GM12878 (cell line): Measurements from ENCODE around the gene MDC1. TPM values are rescaled to one million over a fixed set of nuclear protein-coding genes. Genes with fewer than 3 reads are reported as not detected.
"Not testable (repeated sequence)": the region's sequence is repeated elsewhere in the genome, so short reads cannot be mapped to it uniquely, and the experiment has no call there.

Experiments
- ATAC-seq: fragments of 200-7000 bp; cut with Tn5 transposase; 3 replicates; pipeline ENCODE4 v1.9.1; 2020; ENCODE audit warnings: mild to moderate bottlenecking, moderate library complexity
- BruUV-seq: library from RNA; stranded (reverse); fragments of 400-500 nt; replicated peaks from 2 replicates; lab custom pipeline; 2021; lab: Mats Ljungman, UMichigan
- CTCF ChIA-PET: fragments of 300-600 bp; sonication (Branson Sonifier 250); formaldehyde crosslinking; extraction: SDS; loops from one replicate; lab custom pipeline; 2021; ENCODE audit warnings: inconsistent platforms; lab: Yijun Ruan, JAX
- POLR2A ChIA-PET: fragments of 350-600 bp; formaldehyde crosslinking; extraction: SDS; loops from one replicate; lab custom pipeline; 2021; ENCODE audit warnings: inconsistent platforms; lab: Charles Lee
- RAD21 ChIA-PET: fragments of 300-600 bp; sonication (Branson Sonifier 250); formaldehyde crosslinking; loops from one replicate; lab custom pipeline; 2023; ENCODE audit warnings: antibody characterized with exemption; ENCODE audit not compliant: unreplicated experiment; lab: Charles Lee
- SMC1A ChIA-PET: fragments of 300-600 bp; sonication (Branson Sonifier 250); formaldehyde crosslinking; loops from one replicate; lab custom pipeline; 2023; ENCODE audit not compliant: unreplicated experiment, uncharacterized antibody; lab: Charles Lee
- DNase-seq: peaks from one replicate; pipeline ENCODE4 v3.0.0-alpha.2; 2011; ENCODE audit warnings: low read depth, low spot score
- FAIRE-seq: peaks from 3 replicates; lab custom pipeline; 2011; peaks lifted over from hg19 to GRCh38; lab: Jason Lieb, UNC
- H2AFZ ChIP-seq: 2 replicates; pipeline ENCODE4 v1.6.0; 2011; ENCODE audit warnings: low read depth, low read length, control low read depth; ENCODE audit not compliant: control insufficient read depth
- H3K27ac ChIP-seq: 2 replicates; pipeline ENCODE4 v1.5.1; 2011; ENCODE audit warnings: control low read depth; ENCODE audit not compliant: control insufficient read depth, insufficient read depth
- H3K27me3 ChIP-seq, 2 experiments: replicated peaks in 1 of 2; 2 replicates each; pipeline versions ENCODE4 v1.6.0 to v1.6.1; 2011; ENCODE audit warnings: low read length in 1 of 2; ENCODE audit not compliant: control insufficient read depth in 2 of 2, insufficient read depth in 2 of 2
- H3K36me3 ChIP-seq, 2 experiments: 2 replicates each; pipeline ENCODE4 v1.5.1; 2011; ENCODE audit warnings: low read length in 1 of 2; ENCODE audit not compliant: control insufficient read depth in 2 of 2, insufficient read depth in 2 of 2
- H3K4me1 ChIP-seq: 2 replicates; pipeline ENCODE4 v1.6.1; 2011; ENCODE audit warnings: mild to moderate bottlenecking, low read length, moderate library complexity, mixed read lengths; ENCODE audit not compliant: control insufficient read depth, insufficient read depth
- H3K4me2 ChIP-seq: 2 replicates; pipeline ENCODE4 v1.6.0; 2011; ENCODE audit warnings: control low read depth; ENCODE audit not compliant: control insufficient read depth, insufficient read depth
- H3K4me3 ChIP-seq: fragments of 200-600 bp; sonication (generic); 2 replicates; pipeline ENCODE4 v1.5.1; 2016
- H3K79me2 ChIP-seq: 2 replicates; pipeline ENCODE4 v1.6.0; 2011; ENCODE audit warnings: low read length; ENCODE audit not compliant: control insufficient read depth, insufficient read depth
- H3K9ac ChIP-seq: 2 replicates; pipeline ENCODE4 v1.8.0; 2011; ENCODE audit warnings: low read length, control low read depth, mixed read lengths; ENCODE audit not compliant: control insufficient read depth, insufficient read depth
- H3K9me3 ChIP-seq: replicated peaks from 3 replicates; pipeline ENCODE4 v1.5.1; 2011; ENCODE audit warnings: mild to moderate bottlenecking, low read length; ENCODE audit not compliant: control insufficient read depth, insufficient read depth
- H4K20me1 ChIP-seq: 2 replicates; pipeline ENCODE4 v1.6.0; 2011; ENCODE audit not compliant: control insufficient read depth, insufficient read depth
- CHD2 ChIP-seq: IDR thresholded peaks from 2 replicates; pipeline ENCODE4 v1.6.1; 2011; ENCODE audit warnings: low read depth, low read length, improper control_type of control experiment, borderline replicate concordance
- JUNB ChIP-seq: IDR thresholded peaks from 2 replicates; pipeline ENCODE4 v1.6.1; 2016; ENCODE audit warnings: antibody characterized with exemption, mild to moderate bottlenecking
- NFIC ChIP-seq: IDR thresholded peaks from 2 replicates; pipeline ENCODE4 v1.6.1; 2012; ENCODE audit warnings: low read depth, mild to moderate bottlenecking, inconsistent platforms, low read length, moderate library complexity
- ZBED1 ChIP-seq: IDR thresholded peaks from 2 replicates; pipeline ENCODE4 v1.6.1; 2016; ENCODE audit warnings: borderline replicate concordance
- WGBS: methylation state at CpG from one replicate; pipeline ENCODE4 v1.1.6; 2016; ENCODE audit warnings: low lambda C conversion rate; ENCODE audit not compliant: insufficient replicate concordance, insufficient coverage; ENCODE audit errors: missing lambda C conversion rate; 5-methylcytosine and 5-hydroxymethylcytosine counted together
- in situ Hi-C: fragments of 300-500 bp; cut with MboI; formaldehyde crosslinking; loops from 9 replicates; pipeline ENCODE4 v1.14.3; 2018; ENCODE audit warnings: mixed read lengths
- intact Hi-C: fragments of 100-400 bp; cut with micrococcal nuclease; formaldehyde crosslinking; loops from one replicate; pipeline ENCODE4 v1.14.2; 2022; ENCODE audit not compliant: unreplicated experiment
- polyA plus RNA-seq, 11 experiments: library from polyadenylated mRNA; depleted of rRNA in 4 of 11; unstranded in 6 of 11; stranded (reverse) in 5 of 11; fragments of >200 nt; fragmentation: Nextera tagmentation in 4 of 11; fragmentation: Illumina TruSeq in 1 of 11; extraction: Ambion mirVana in 4 of 11; extraction: Trizol in 1 of 11; gene quantifications; 1 replicate in 1 of 11; 2 replicates in 10 of 11; pipeline versions ENCODE4 v1.2.1 to v1.2.3, GENCODE V29; 2011 to 2016; ENCODE audit warnings: inconsistent platforms in 2 of 11, missing spikeins in 2 of 11, low read depth in 1 of 11
- total RNA-seq, 4 experiments: library from RNA; depleted of rRNA in 3 of 4; stranded (reverse); fragments of >200 nt in 3 of 4; fragmentation: Illumina TruSeq in 1 of 4; extraction: Trizol in 1 of 4; gene quantifications; 2 replicates each; pipeline versions ENCODE4 v1.2.1 to v1.2.3, GENCODE V29; 2013 to 2021

The MDC1 gene
- total and polyA plus RNA-seq, 10 of the 15 experiments (the other 5 are each of a cell fraction or from before 2014, with no cell fraction given), result 5.1 to 62.5 (median 22.4) TPM

DNA sequence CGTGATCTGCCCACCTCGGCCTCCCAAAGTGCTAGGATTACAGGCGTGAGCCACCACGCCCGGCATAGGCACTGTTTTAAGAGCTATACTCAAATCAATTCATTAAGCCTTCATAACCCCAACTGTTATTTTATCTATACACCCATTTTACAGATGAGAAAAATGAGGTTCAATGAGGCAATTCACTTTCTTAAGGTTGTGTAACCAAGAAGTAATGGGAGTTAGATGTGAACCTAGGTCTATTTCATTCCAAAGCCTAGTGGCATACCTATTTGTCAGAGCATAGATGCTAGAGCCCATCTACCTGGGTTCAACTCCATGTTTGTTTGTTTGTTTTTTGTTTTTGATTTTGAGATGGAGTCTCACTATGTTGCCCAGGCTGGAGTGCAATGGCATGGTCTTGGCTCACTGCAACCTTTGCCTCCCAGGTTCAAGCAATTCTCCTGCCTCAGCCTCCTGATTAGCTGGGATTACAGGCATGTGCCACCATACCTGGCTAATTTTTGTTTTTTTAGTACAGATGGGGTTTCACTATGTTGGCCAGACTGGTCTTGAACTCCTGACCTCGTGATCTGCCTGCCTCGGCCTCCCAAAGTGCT lies 39.4 kb upstream of the MDC1 start:
- H3K27ac ChIP-seq, in situ Hi-C loops, H3K36me3 ChIP-seq, H3K9me3 ChIP-seq, H3K79me2 ChIP-seq, H3K4me2 ChIP-seq, ATAC-seq, H2AFZ ChIP-seq, H4K20me1 ChIP-seq, FAIRE-seq, BruUV-seq, H3K27me3 ChIP-seq, H3K4me3 ChIP-seq, DNase-seq, H3K9ac ChIP-seq: not testable (repeated sequence)
- ChIA-PET RAD21 (interaction anchor here (0.6 to 4.5 kb wide), 9 partner anchors 10 to 146 kb away, joined by 3 to 62 read pairs (median 7); partner anchors contain the start of genes FLOT1 and IER3), CTCF (interaction anchor here (1.1 to 4.5 kb wide), 7 partner anchors 10 to 158 kb away, joined by 3 to 39 read pairs (median 4); partner anchors contain the start of gene VARS2), POLR2A (interaction anchor here (1.4 to 4.4 kb wide), 6 partner anchors 9 to 62 kb away, joined by 5 to 42 read pairs (median 26); no protein-coding TSS in a partner anchor), SMC1A (interaction anchor here (0.7 to 3.8 kb wide), 9 partner anchors 10 to 122 kb away, joined by 3 to 65 read pairs (median 5); no protein-coding TSS in a partner anchor)
- WGBS, result 87% methylated on average over 7 of the region's 7 CpGs
- H3K4me1 ChIP-seq, result peaks cover 22% of the 10 kb centered on the region; the same call in 1 of the 2 replicates
- intact Hi-C loops, result loop anchor here (1.0 kb wide), 1 partner anchor 12 kb away; the partner anchor contains the start of gene IER3

- Histone ChIP-seq H3K9me3 (no peaks in the 10 kb centered on the region), H3K4me3 (no peak overlapping the region), H3K36me3 (no peaks in the 10 kb centered on the region), H3K4me1 (peaks cover 18% of the 10 kb centered on the region; the same call in 1 of the 2 replicates), H3K27me3 (no peaks in the 10 kb centered on the region), H2AFZ (no peak overlapping the region), H4K20me1 (no peaks in the 10 kb centered on the region), H3K27ac (no peak overlapping the region), H3K9ac (no peak overlapping the region), H3K79me2 (no peaks in the 10 kb centered on the region), H3K4me2 (no peak overlapping the region)
- FAIRE-seq (no peak), ATAC-seq (no peak), DNase-seq (no peak)
- intact Hi-C loops (no loop called here), in situ Hi-C loops (no loop called here)
- POLR2A ChIA-PET, result interaction anchor here (1.7 to 4.4 kb wide), 3 partner anchors 8 to 63 kb away, joined by 5 to 21 read pairs (median 6); partner anchors contain the start of gene IER3
- CTCF ChIA-PET, result interaction anchor here (1.0 to 1.7 kb wide), 3 partner anchors 8 to 84 kb away, joined by 3 to 6 read pairs (median 3); no protein-coding TSS in a partner anchor
- SMC1A ChIA-PET, result interaction anchor here (0.9 to 2.6 kb wide), 8 partner anchors 8 to 67 kb away, joined by 3 to 12 read pairs (median 4); no protein-coding TSS in a partner anchor
- no peak for TF ChIP-seq NFIC
- no peak for TF ChIP-seq JUNB
- TF ChIP-seq CHD2, result no peak
- TF ChIP-seq ZBED1, result no peak
- RAD21 ChIA-PET, result interaction anchor here (0.9 to 1.0 kb wide), 2 partner anchors 26 to 66 kb away, joined by 3 read pairs; no protein-coding TSS in a partner anchor
- BruUV-seq, result no TSS peak
- 100% methylated on average over 2 of the region's 3 CpGs for WGBS
Measured at GRCh38 chr6:30754631-30755030, 37.5 kb upstream of the MDC1 start.
